GM18502 (cell line): Measurements from ENCODE around the gene PNMA8A.

Experiments used
- ATAC-seq: cut with Tn5 transposase; IDR thresholded peaks from one replicate; pipeline ENCODE4 v1.9.1; 2021; ENCODE audit warnings: mild to moderate bottlenecking; ENCODE audit not compliant: unreplicated experiment, poor library complexity

The PNMA8A gene

GRCh38 chr19:46493236-46494145 lies 22.1 kb upstream of the PNMA8A start:
- ATAC-seq: no peak

GRCh38 chr19:46492841-46493235 lies 21.5 kb upstream of the PNMA8A start:
- no peak for ATAC-seq

GRCh38 chr19:46491975-46492682 lies 20.8 kb upstream of the PNMA8A start:
- no peak for ATAC-seq

- no peak for ATAC-seq
Measured at GRCh38 chr19:46490774-46491173, 19.4 kb upstream of the PNMA8A start.

- no peak for ATAC-seq
Measured at GRCh38 chr19:46489445-46490272, 18.3 kb upstream of the PNMA8A start.

GRCh38 chr19:46488551-46488950 lies 17.2 kb upstream of the PNMA8A start:
- no peak for ATAC-seq

- no peak for ATAC-seq
Measured at GRCh38 chr19:46487802-46488445, 16.6 kb upstream of the PNMA8A start.

- no peak for ATAC-seq
Measured at GRCh38 chr19:46487178-46487801, 15.9 kb upstream of the PNMA8A start.

GRCh38 chr19:46486358-46486757 lies 15.0 kb upstream of the PNMA8A start:
- ATAC-seq: no peak

- ATAC-seq: no peak
Measured at GRCh38 chr19:46484656-46485055, 13.3 kb upstream of the PNMA8A start.

- ATAC-seq: no peak
Measured at GRCh38 chr19:46482631-46483030, 11.3 kb upstream of the PNMA8A start.

GRCh38 chr19:46481947-46482346 lies 10.6 kb upstream of the PNMA8A start:
- no peak for ATAC-seq

GRCh38 chr19:46481223-46481848 lies 10.0 kb upstream of the PNMA8A start:
- ATAC-seq: no peak

- ATAC-seq: no peak
Measured at GRCh38 chr19:46480415-46480814, 9.1 kb upstream of the PNMA8A start.

- no peak for ATAC-seq
Measured at GRCh38 chr19:46478356-46478986, 7.1 kb upstream of the PNMA8A start.

GRCh38 chr19:46475986-46476385 lies 4.6 kb upstream of the PNMA8A start:
- no peak for ATAC-seq

- ATAC-seq: no peak
Measured at GRCh38 chr19:46474211-46474610, 2.8 kb upstream of the PNMA8A start.

- no peak for ATAC-seq
Measured at GRCh38 chr19:46472592-46472991, 1.2 kb upstream of the PNMA8A start.
